ENCODE measurements around the gene PPM1F. TPM values are rescaled to one million over a fixed set of nuclear protein-coding genes. Genes with fewer than 3 reads are reported as not detected.
A peak's percentile ranks its signal among the peaks of the same experiment; 100 is the strongest.

Gene PPM1F
- total RNA-seq, 4 donors from 2014 or later, result 22.9 to 67.3 (median 32.4) TPM

DNA sequence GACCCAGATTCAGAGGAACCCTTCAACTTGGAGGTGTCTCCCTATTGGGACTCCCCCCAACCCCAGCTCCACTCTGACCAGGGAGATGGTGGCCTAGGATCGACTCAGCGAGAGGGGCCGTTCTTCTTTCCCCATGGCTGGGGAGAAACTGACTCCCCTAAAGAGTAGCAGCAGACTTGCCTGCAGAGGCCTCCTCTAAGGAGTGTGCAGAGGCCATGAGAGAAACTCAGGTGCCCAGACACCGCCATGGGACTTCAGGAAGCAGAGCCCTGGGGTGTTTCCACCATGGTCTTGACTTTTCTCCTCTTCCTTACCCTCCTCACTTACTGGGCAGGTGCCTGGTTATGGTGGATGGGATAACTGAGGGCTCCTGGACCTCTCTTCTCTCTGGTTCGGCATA, 32.6 kb upstream of the PPM1F start:
- no peak for DNase-seq (ENCODE audit: low spot score)
- ATAC-seq (ENCODE audit: low FRiP score), result no peak
- TF ChIP-seq, protein P1, sequence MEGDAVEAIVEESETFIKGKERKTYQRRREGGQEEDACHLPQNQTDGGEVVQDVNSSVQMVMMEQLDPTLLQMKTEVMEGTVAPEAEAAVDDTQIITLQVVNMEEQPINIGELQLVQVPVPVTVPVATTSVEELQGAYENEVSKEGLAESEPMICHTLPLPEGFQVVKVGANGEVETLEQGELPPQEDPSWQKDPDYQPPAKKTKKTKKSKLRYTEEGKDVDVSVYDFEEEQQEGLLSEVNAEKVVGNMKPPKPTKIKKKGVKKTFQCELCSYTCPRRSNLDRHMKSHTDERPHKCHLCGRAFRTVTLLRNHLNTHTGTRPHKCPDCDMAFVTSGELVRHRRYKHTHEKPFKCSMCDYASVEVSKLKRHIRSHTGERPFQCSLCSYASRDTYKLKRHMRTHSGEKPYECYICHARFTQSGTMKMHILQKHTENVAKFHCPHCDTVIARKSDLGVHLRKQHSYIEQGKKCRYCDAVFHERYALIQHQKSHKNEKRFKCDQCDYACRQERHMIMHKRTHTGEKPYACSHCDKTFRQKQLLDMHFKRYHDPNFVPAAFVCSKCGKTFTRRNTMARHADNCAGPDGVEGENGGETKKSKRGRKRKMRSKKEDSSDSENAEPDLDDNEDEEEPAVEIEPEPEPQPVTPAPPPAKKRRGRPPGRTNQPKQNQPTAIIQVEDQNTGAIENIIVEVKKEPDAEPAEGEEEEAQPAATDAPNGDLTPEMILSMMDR (IDR thresholded peaks at IDR 0.05), result no peak

DNA sequence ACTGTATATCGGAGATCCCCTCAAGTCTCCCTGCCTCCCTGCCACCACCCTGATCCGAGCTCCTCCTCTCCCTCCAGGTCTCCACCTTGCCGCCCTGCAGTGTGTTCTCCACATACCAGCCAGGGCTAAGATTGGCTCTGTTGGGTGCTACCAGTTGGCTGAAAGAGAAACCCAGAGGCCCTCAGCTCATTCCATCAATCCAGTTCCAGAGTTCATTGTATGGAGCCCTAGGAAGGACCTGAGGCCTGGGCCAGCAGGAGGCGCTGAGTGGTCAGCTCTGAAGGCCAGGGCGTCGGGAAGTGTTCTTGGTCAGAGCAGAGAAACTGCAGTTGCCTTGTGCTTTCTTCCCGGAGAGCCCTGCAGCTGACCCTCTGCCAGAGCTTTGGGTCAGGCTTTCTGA, 32.1 kb upstream of the PPM1F start:
- DNase-seq (ENCODE audit: low spot score) (no peak), ATAC-seq (ENCODE audit: low FRiP score) (no peak)
- TF ChIP-seq, protein P1 (IDR thresholded peaks at IDR 0.05), result no peak

GRCh38 chr22:21982338-21982965, 29.8 kb upstream of the PPM1F start, which contains the start of gene TOP3B:
Gene TOP3B (minus strand): TSS chr22:21982787. CDS start chr22:21975709, 7,078 bp downstream.
- DNase-seq (ENCODE audit: low spot score) (peak; percentile 50), ATAC-seq (ENCODE audit: low FRiP score) (peak; percentile 85)
- TF ChIP-seq, protein P1 (IDR thresholded peaks at IDR 0.05), result no peak

GRCh38 chr22:21981874-21982273, 29.2 kb upstream of the PPM1F start:
- DNase-seq (ENCODE audit: low spot score), result no peak
- ATAC-seq (ENCODE audit: low FRiP score), result peak; percentile 13
- TF ChIP-seq, protein P1 (IDR thresholded peaks at IDR 0.05), result no peak

GRCh38 chr22:21980547-21980946, 27.9 kb upstream of the PPM1F start:
- DNase-seq (ENCODE audit: low spot score), result no peak

DNA sequence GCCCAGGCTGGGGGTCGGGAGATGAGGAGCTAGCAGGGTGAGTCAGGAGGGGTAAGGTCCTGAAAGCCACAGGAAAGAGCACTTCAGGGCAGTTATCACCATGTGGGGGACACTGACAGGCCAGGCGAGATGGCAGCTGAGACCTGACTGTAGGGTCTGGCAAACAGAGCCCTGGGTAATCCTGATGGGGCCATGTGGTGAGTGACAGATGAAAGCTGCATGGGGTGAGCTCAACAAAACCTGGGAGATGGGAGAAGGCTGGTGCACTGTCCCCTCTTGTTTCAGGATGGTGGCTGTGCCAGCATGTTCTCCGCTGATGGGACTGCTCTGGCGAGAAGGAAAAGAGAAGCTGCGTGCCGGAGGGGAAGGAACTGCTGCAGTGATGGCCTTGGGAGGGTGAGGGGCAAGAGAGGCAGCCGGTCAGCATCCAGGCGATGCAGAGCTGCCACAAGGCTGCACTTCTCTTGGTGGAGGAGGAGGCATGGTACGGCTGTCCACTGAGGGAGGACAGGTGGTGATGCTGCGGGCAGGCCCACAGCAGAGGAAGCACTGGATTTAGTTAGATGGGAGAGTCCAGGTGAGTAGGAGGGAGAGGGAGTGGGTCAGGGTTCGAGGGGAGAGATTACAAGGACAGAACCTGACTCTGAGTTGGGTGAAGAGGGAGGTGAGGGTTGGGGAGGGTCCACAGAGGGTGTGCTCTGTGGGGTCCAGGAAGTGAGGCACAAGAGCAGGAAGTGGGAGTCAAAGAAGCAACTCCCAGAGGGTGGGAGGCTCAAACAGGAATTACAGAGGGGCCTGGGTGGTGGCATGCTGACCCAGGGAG, 26.1 kb upstream of the PPM1F start:
- DNase-seq (ENCODE audit: low spot score) (no peak), ATAC-seq (ENCODE audit: low FRiP score) (no peak)
- TF ChIP-seq, protein P1 (IDR thresholded peaks at IDR 0.05), result no peak

More at GRCh38 chr22:21980547-21980946, 27.9 kb upstream of the PPM1F start:
- ATAC-seq (ENCODE audit: low FRiP score), result no peak
- TF ChIP-seq, protein P1 (IDR thresholded peaks at IDR 0.05), result no peak

All from omental fat pad (tissue), 4 donors.